ENCODE measurements around the gene JAZF1. TPM values are rescaled to one million over a fixed set of nuclear protein-coding genes. Genes with fewer than 3 reads are reported as not detected.
"Not testable (repeated sequence)": the region's sequence is repeated elsewhere in the genome, so short reads cannot be mapped to it uniquely, and the experiment has no call there.

JAZF1 gene
- total and polyA plus RNA-seq, 10 of the 15 experiments (the other 5 are each of a cell fraction or from before 2014, with no cell fraction given), result 0.04 to 0.82 (median 0.15) TPM; not detected in 3

DNA sequence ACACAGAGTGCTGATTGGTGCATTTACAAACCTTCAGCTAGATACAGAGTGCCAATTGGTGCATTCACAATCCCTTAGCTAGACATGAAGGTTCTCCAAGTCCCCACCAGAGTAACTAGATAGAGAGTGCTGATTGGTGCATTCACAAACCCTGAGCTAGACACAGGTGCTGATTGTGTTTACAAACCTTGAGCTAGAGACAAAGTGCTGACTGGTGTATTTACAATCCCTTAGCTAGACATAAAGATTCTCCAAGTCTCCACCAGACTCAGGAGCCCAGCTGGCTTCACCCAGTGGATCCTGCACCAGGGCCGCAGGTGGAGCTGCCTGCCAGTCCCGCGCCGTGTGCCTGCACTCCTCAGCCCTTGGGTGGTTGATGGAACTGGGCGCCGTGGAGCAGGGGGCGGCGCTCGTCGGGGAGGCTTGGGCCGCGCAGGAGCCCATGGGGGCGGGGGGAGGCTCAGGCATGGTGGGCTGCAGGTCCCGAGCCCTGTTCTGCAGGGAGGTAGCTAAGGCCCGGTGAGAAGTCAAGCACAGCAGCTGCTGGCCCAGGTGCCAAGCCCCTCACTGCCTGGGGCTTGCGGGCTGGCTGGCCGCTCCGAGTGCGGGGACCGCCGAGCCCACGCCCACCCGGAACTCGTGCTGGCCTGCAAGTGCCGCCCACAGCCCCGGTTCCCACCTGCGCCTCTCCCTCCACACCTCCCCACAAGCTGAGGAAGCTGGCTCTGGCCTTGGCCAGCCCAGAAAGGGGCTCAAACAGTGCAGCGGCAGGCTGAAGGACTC lies 323.7 kb downstream of the JAZF1 start:
- H3K36me3 ChIP-seq (ENCODE audit: control insufficient read depth in 2 of 2, insufficient read depth in 2 of 2, low read length in 1 of 2); SMC1A ChIA-PET (ENCODE audit: uncharacterized antibody, unreplicated experiment); intact Hi-C loops (cut with micrococcal nuclease; ENCODE audit: unreplicated experiment); CTCF ChIA-PET; DNase-seq (ENCODE audit: low read depth, low spot score); in situ Hi-C loops (cut with MboI); H3K9ac ChIP-seq (ENCODE audit: control insufficient read depth, insufficient read depth, low read length); ATAC-seq; POLR2A ChIA-PET; H3K79me2 ChIP-seq (ENCODE audit: control insufficient read depth, insufficient read depth, low read length); H2AFZ ChIP-seq (ENCODE audit: control insufficient read depth, low read depth, low read length); H4K20me1 ChIP-seq (ENCODE audit: control insufficient read depth, insufficient read depth); H3K4me2 ChIP-seq (ENCODE audit: control insufficient read depth, insufficient read depth); RAD21 ChIA-PET (ENCODE audit: unreplicated experiment); H3K4me3 ChIP-seq; H3K9me3 ChIP-seq (replicated peaks; ENCODE audit: control insufficient read depth, insufficient read depth, low read length); H3K4me1 ChIP-seq (ENCODE audit: control insufficient read depth, insufficient read depth, low read length); H3K27ac ChIP-seq (ENCODE audit: control insufficient read depth, insufficient read depth); FAIRE-seq; H3K27me3 ChIP-seq (replicated peaks in 1 of 2; ENCODE audit: control insufficient read depth in 2 of 2, insufficient read depth in 2 of 2, low read length in 1 of 2); BruUV-seq (replicated peaks): not testable (repeated sequence)
- 96% methylated on average over 20 of the region's 28 CpGs for WGBS (ENCODE audit: insufficient coverage, insufficient replicate concordance, low lambda C conversion rate, missing lambda C conversion rate)
- TF ChIP-seq NFYB (IDR thresholded peaks at IDR 0.05; ENCODE audit: insufficient read depth, low read depth, low read length), result 0 out of 2 replicates have a peak, but pooled peaks have one; percentile 5

DNA sequence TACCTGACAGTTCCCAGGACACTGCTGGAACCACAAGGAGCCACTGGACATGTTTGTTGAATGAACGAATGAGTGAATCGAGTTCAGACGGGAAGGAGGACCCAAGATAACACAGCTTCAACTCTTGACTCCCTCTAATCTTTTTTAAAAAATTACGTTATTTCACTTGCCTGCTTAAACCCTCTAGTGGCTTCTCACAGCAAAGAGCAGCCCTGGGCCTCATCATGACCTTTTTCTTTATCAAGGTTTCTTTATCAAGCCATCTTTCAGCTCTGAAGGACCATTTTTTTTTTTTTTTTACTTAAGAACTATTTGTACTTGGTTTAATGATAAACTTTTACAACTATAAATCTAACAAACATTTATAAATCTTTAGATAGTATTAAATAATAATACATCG lies 330.1 kb downstream of the JAZF1 start:
- 49% methylated on average over 5 of the region's 5 CpGs for WGBS (ENCODE audit: insufficient coverage, insufficient replicate concordance, low lambda C conversion rate, missing lambda C conversion rate)
- H3K4me3 ChIP-seq, result no peak overlapping the region
- H3K4me2 ChIP-seq (ENCODE audit: control insufficient read depth, insufficient read depth), result no peak overlapping the region
- intact Hi-C loops (cut with micrococcal nuclease; ENCODE audit: unreplicated experiment) (no loop called here), in situ Hi-C loops (cut with MboI) (no loop called here)
- no peaks in the 10 kb centered on the region for H4K20me1 ChIP-seq (ENCODE audit: control insufficient read depth, insufficient read depth)
- ChIA-PET POLR2A (no interaction called here), CTCF (interaction anchor here (0.6 to 0.7 kb wide), 2 partner anchors 69 to 691 kb away, joined by 3 read pairs; no protein-coding TSS in a partner anchor), SMC1A (ENCODE audit: uncharacterized antibody, unreplicated experiment) (interaction anchor here (0.7 to 1.4 kb wide), 2 partner anchors 12 to 56 kb away, joined by 4 to 6 read pairs; no protein-coding TSS in a partner anchor), RAD21 (ENCODE audit: unreplicated experiment) (interaction anchor here (0.8 kb wide), 1 partner anchor 603 kb away, joined by 3 read pairs; no protein-coding TSS in a partner anchor)
- H2AFZ ChIP-seq (ENCODE audit: control insufficient read depth, low read depth, low read length), result no peak overlapping the region
- no peaks in the 10 kb centered on the region for H3K79me2 ChIP-seq (ENCODE audit: control insufficient read depth, insufficient read depth, low read length)
- no peak overlapping the region for H3K27ac ChIP-seq (ENCODE audit: control insufficient read depth, insufficient read depth)
- FAIRE-seq (no peak), DNase-seq (ENCODE audit: low read depth, low spot score) (no peak), ATAC-seq (no peak)
- H3K9ac ChIP-seq (ENCODE audit: control insufficient read depth, insufficient read depth, low read length), result no peak overlapping the region
- no peaks in the 10 kb centered on the region for H3K4me1 ChIP-seq (ENCODE audit: control insufficient read depth, insufficient read depth, low read length)
- H3K9me3 ChIP-seq (replicated peaks; ENCODE audit: control insufficient read depth, insufficient read depth, low read length), result no peaks in the 10 kb centered on the region
- no peaks in the 10 kb centered on the region for H3K27me3 ChIP-seq (replicated peaks in 1 of 2; ENCODE audit: control insufficient read depth in 2 of 2, insufficient read depth in 2 of 2, low read length in 1 of 2)
- no peaks in the 10 kb centered on the region for H3K36me3 ChIP-seq (ENCODE audit: control insufficient read depth in 2 of 2, insufficient read depth in 2 of 2, low read length in 1 of 2)
- no TSS peak for BruUV-seq (replicated peaks)
- TF ChIP-seq HDAC6 (IDR thresholded peaks at IDR 0.05; ENCODE audit: unreplicated experiment) (no peak), FOS (IDR thresholded peaks at IDR 0.05; ENCODE audit: borderline replicate concordance, extremely low read depth, insufficient read length) (no peak), FOXK2 (IDR thresholded peaks at IDR 0.05) (no peak), RUNX3 (IDR thresholded peaks at IDR 0.05; ENCODE audit: low read length) (no peak), TAF1 (IDR thresholded peaks at IDR 0.05; ENCODE audit: borderline replicate concordance, low read depth, low read length) (no peak), SIX5 (IDR thresholded peaks at IDR 0.05; ENCODE audit: low read depth, low read length, severe bottlenecking) (no peak), IKZF2 (IDR thresholded peaks at IDR 0.05) (no peak), CHD4 (IDR thresholded peaks at IDR 0.05) (no peak)
- TF ChIP-seq, protein P1, sequence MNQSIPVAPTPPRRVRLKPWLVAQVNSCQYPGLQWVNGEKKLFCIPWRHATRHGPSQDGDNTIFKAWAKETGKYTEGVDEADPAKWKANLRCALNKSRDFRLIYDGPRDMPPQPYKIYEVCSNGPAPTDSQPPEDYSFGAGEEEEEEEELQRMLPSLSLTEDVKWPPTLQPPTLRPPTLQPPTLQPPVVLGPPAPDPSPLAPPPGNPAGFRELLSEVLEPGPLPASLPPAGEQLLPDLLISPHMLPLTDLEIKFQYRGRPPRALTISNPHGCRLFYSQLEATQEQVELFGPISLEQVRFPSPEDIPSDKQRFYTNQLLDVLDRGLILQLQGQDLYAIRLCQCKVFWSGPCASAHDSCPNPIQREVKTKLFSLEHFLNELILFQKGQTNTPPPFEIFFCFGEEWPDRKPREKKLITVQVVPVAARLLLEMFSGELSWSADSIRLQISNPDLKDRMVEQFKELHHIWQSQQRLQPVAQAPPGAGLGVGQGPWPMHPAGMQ (IDR thresholded peaks at IDR 0.05; ENCODE audit: borderline replicate concordance), result no peak
- TF ChIP-seq, protein P2, sequence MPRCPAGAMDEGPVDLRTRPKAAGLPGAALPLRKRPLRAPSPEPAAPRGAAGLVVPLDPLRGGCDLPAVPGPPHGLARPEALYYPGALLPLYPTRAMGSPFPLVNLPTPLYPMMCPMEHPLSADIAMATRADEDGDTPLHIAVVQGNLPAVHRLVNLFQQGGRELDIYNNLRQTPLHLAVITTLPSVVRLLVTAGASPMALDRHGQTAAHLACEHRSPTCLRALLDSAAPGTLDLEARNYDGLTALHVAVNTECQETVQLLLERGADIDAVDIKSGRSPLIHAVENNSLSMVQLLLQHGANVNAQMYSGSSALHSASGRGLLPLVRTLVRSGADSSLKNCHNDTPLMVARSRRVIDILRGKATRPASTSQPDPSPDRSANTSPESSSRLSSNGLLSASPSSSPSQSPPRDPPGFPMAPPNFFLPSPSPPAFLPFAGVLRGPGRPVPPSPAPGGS (IDR thresholded peaks at IDR 0.05; ENCODE audit: borderline replicate concordance, insufficient read depth, low read depth, low read length, poor library complexity, severe bottlenecking), result no peak
- TF ChIP-seq, protein P3, sequence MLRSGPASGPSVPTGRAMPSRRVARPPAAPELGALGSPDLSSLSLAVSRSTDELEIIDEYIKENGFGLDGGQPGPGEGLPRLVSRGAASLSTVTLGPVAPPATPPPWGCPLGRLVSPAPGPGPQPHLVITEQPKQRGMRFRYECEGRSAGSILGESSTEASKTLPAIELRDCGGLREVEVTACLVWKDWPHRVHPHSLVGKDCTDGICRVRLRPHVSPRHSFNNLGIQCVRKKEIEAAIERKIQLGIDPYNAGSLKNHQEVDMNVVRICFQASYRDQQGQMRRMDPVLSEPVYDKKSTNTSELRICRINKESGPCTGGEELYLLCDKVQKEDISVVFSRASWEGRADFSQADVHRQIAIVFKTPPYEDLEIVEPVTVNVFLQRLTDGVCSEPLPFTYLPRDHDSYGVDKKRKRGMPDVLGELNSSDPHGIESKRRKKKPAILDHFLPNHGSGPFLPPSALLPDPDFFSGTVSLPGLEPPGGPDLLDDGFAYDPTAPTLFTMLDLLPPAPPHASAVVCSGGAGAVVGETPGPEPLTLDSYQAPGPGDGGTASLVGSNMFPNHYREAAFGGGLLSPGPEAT (IDR thresholded peaks at IDR 0.05; ENCODE audit: low read depth), result no peak
